DMS79 treated with DMSO at 0.1 percent for 48 hours (cell line): ENCODE results near the gene RALGPS1.
"Not testable (repeated sequence)": the region's sequence is repeated elsewhere in the genome, so short reads cannot be mapped to it uniquely, and the experiment has no call there.

Experiments used
- DNase-seq: peaks from one replicate; lab custom pipeline; 2025; lab: John Stamatoyannopoulos, UW

Gene RALGPS1

GRCh38 chr9:127136880-127137639 is 222.5 kb downstream of the RALGPS1 start:
- no peak for DNase-seq

DNA sequence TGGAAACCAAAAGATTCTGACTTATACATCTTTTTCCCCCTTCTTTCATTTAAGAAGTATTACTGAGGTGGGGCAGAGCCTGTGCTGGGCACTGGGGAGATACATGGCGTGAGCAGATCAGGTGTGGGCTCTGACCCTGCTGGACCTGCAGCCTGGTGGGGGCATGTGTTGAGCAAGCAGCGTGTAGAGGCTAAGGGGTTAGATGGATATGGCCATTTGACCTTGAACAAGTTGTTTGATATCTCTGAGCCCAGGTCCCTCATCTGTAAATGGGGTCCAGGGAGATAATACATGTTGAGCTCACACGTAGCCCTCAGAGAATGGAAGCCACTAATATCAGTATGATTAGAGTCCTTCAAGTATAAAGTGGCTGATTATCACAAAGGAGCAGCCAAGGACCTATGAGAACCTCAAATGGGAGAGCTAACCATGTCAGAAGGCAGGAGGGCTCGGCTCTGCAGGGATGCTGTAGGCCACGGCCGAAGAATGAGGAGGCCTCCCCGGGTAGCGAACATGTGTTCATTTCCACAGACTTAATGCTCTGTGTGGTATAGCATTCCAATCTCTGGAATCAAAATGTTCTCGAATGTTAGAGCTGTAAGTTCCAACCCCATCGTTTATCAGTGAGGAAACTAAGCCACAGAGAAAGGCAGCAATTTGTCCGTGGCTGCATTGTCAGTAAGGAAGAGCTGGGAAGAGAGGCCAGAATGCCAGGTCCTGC is 223.2 kb downstream of the RALGPS1 start:
- DNase-seq: no peak

GRCh38 chr9:127138444-127138843 is 223.9 kb downstream of the RALGPS1 start:
- DNase-seq: no peak

- DNase-seq: no peak
Observed at GRCh38 chr9:127139071-127139731, 224.6 kb downstream of the RALGPS1 start.

GRCh38 chr9:127139775-127140174 is 225.2 kb downstream of the RALGPS1 start:
- no peak for DNase-seq

DNA sequence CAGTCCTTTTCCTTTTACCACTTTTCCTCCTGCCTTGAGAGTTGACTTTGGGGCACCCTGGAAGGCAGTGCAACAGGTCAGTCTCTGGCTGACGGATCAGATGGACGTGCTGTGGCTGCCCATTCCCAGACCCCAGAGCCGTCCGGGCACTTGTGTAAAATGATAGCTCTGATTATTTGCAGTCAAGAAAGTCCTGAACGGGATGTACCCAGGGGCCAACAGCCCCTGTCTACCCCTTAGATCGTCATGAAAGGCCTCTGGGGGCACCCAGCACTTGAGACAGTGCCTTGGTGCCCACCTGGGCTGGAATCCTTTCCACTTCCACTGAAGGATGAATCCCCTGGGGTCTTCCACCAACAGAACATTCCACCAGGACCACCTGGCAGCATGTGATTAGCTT is 225.6 kb downstream of the RALGPS1 start:
- no peak for DNase-seq

GRCh38 chr9:127140842-127141675 is 226.5 kb downstream of the RALGPS1 start:
- DNase-seq: no peak

GRCh38 chr9:127142291-127142690 is 227.7 kb downstream of the RALGPS1 start:
- no peak for DNase-seq

- DNase-seq: no peak
Observed at GRCh38 chr9:127142931-127143464, 228.4 kb downstream of the RALGPS1 start.

DNA sequence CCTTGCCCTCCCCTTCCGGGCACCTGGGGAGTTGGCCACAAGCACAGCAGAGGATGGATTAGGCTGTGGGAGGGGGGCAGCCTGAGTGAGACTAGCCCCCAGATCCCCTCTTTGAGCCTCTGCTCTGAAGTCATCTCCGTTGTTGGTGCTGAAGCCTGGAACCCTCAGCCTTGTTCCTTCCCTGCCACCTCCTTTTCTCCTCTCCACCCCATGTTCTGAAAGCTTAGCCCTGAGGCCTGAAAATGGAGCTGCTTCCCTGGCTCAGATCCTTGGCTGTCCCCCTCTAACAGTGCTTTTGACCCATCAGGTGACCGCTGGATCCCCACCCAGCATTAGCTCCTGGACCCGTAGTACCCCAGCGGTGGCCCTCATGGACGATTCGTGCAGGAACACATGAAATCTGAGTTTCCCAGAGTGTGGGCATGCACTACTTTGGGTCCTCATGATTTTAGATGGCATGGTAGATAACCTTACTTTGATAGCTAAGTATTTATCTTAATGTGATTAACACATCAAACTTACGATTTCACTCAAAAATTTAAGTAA is 229.4 kb downstream of the RALGPS1 start:
- DNase-seq: no peak

DNA sequence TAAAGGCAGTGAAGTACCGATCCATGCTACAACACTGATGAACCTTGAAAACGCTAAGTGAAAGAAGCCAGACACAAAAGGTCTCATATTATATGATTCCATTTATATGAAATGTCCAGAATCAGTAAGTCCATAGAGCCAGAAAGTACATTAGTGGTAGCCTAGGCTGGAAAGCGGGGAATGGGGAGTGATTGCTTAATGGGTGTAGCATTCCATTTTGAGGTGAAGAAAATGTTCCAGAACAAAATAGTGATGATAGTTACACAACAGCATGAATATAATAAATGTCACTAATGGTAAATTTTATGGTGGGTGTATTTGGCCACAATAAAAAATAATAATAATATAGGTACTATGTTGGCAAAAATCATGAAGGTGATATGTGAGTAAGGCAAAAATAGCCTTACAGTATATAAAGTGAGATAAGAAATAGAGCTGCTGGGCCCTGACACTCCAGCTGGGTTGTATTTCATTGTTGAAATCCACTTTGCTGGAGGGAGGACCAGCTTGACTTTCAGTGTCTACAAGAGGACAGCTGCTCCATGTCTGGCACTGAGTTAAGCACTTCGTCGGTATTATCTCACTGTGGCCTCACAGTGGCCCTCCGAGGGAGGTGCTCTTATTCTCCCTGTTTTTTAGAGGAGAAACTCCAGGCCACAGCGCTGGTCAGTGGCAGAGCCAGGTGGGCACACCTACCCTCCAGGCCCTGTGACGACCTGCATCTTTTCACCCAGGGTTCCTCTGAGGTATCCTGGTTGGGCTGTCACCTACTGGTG is 230.3 kb downstream of the RALGPS1 start:
- DNase-seq: no peak

DNA sequence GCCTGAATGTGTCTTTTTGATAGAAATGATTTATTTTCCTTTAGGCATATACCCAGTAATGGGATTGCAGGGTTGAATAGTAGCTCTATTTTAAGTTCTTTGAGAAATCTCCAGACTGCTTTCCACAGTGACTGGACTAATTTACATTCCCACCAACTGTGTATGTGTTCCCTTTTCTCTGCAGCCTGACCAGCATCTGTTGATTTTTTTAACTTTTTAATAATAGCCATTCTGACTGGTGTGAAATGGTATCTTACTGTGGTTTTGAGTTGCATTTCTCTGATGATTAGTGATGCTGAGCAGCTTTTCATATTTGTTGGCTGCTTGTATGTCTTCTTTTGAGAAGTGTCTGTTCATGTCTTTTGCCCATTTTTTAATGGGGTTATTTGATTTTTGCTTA is 232.3 kb downstream of the RALGPS1 start:
- DNase-seq: not testable (repeated sequence)

GRCh38 chr9:127147251-127147650 is 232.7 kb downstream of the RALGPS1 start:
- DNase-seq: no peak

DNA sequence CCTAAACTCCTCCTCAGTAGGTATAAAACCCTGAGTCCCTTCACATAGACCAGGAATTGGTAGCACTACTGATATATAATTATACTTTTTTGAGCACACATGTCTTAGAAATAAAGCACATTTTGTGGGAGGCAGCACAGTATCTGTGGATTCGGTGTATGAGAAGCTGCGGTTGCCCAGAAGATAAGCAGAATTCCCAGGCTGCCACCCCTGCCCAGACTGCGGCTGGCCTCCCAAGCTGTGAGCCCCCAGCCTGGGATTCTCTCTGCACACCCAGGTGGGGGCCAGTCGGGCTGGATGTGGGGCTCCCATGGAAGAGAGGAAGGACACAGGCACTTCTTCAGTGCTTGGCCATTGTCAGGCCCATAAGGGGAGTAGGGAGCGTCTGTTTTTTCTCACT is 233.4 kb downstream of the RALGPS1 start:
- DNase-seq: no peak

GRCh38 chr9:127149010-127149409 is 234.4 kb downstream of the RALGPS1 start:
- no peak for DNase-seq

- no peak for DNase-seq
Observed at GRCh38 chr9:127149463-127150390, 235.1 kb downstream of the RALGPS1 start.

DNA sequence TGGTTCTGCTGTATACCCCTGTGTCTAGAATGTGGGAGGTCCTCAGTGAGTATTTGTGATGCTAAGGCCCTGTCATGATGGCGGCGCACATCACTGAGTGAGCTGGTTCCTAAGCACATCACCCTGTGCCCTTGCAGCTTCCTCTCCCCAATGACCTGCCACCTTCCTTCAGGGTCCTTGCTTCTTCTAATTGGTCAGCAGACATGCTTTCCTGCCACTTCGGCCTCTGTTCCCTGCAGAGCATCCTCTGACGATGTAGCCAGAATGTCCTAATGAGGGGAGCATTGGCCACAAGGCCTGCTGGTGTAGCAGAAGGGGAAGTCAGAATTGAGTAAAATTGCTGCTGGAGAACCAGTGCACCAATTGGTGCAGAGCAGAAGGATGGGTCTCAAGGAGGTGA is 238.9 kb downstream of the RALGPS1 start:
- DNase-seq: no peak

- no peak for DNase-seq
Observed at GRCh38 chr9:127154003-127154389, 239.4 kb downstream of the RALGPS1 start.

DNA sequence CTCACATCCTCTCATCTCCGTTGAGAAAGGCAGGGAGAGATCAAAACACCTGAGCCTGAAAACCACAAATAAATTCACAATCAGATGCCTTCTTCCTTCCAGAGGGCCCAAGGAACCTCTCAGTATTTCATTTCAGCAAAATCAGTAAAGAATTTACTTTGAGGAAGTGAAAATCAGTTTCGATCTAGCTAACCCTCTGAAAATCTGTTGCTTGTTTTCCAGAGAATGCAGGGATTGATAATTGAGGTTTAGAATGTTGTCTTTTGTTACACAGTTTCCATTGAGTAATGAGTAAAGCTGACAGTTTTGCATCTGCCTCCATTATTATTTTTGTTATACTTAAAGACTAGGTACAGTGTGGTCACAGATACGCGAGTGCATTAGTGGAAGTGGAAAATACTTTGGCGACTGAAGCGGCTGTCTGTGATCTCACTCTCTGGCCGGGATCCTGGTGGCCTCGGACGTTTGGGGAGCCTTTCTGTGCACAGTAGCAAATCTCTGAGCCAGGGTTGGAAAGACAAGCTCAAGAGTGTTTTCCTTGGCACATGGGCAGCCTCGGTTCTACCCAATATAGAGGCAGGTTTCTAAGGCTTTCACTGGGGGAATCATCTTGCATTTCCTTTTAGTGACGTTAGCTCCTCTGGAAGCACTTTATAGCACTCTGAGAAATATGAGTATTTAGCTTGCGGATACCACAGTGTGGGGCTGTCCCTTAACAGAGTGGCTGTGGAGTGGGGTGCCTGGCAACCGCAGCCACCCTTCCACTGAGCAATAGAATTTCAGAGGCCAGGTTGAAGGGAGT is 240.0 kb downstream of the RALGPS1 start:
- DNase-seq: peak; percentile 44
